Astrocyte (in vitro differentiated cells and primary cell): ENCODE data around the gene OR10Z1. TPM values are rescaled to one million over a fixed set of nuclear protein-coding genes. Genes with fewer than 3 reads are reported as not detected.

Experiments
- DNase-seq: peaks from one replicate; pipeline ENCODE4 v3.0.0-alpha.2; 2010; ENCODE audit warnings: low read depth
- FAIRE-seq: peaks from 2 replicates; lab custom pipeline; 2011; peaks lifted over from hg19 to GRCh38; lab: Jason Lieb, UNC
- H2AFZ ChIP-seq: 2 replicates; pipeline ENCODE4 v1.6.0; 2012; ENCODE audit warnings: low read depth, low read length, inconsistent platforms
- H3K27ac ChIP-seq: 2 replicates; pipeline ENCODE4 v1.5.1; 2011; ENCODE audit warnings: low read depth, low read length, inconsistent platforms
- H3K27me3 ChIP-seq: 2 replicates; pipeline ENCODE4 v1.6.0; 2011; ENCODE audit warnings: low read length, inconsistent platforms; ENCODE audit not compliant: insufficient read depth
- H3K36me3 ChIP-seq: 2 replicates; pipeline ENCODE4 v1.5.1; 2011; ENCODE audit warnings: low read length, inconsistent platforms; ENCODE audit not compliant: insufficient read depth
- H3K4me1 ChIP-seq: 2 replicates; pipeline ENCODE4 v1.5.1; 2011; ENCODE audit warnings: low read length, inconsistent platforms; ENCODE audit not compliant: insufficient read depth
- H3K4me2 ChIP-seq: 2 replicates; pipeline ENCODE4 v1.6.0; 2012; ENCODE audit warnings: low read length, inconsistent platforms
- H3K4me3 ChIP-seq: 2 replicates; pipeline ENCODE4 v1.5.1; 2011; ENCODE audit warnings: low read depth, mild to moderate bottlenecking, low read length, inconsistent platforms; ENCODE audit not compliant: insufficient read depth
- H3K79me2 ChIP-seq: 2 replicates; pipeline ENCODE4 v1.6.0; 2012; ENCODE audit warnings: mild to moderate bottlenecking, low read length, inconsistent platforms; ENCODE audit not compliant: insufficient read depth
- H3K9ac ChIP-seq: 2 replicates; pipeline ENCODE4 v1.6.0; 2012; ENCODE audit warnings: mild to moderate bottlenecking, low read length, inconsistent platforms
- H3K9me3 ChIP-seq: 2 replicates; pipeline ENCODE4 v1.5.1; 2012; ENCODE audit warnings: low read depth, mild to moderate bottlenecking, low read length, inconsistent platforms; ENCODE audit not compliant: insufficient read depth
- H4K20me1 ChIP-seq: 2 replicates; pipeline ENCODE4 v1.6.0; 2012; ENCODE audit warnings: low read length, inconsistent platforms; ENCODE audit not compliant: insufficient read depth
- H3K27ac Mint-ChIP-seq: one replicate; pipeline ENCODE4 v1.8.0; 2021; ENCODE audit warnings: mild to moderate bottlenecking, mixed read lengths; ENCODE audit not compliant: unreplicated experiment
- H3K27me3 Mint-ChIP-seq: one replicate; pipeline ENCODE4 v1.8.0; 2021; ENCODE audit warnings: low read depth, mixed read lengths; ENCODE audit not compliant: unreplicated experiment
- H3K36me3 Mint-ChIP-seq: one replicate; pipeline ENCODE4 v1.8.0; 2021; ENCODE audit warnings: low read depth, mixed read lengths; ENCODE audit not compliant: unreplicated experiment
- H3K4me1 Mint-ChIP-seq: one replicate; pipeline ENCODE4 v1.8.0; 2021; ENCODE audit warnings: low read depth, mixed read lengths; ENCODE audit not compliant: unreplicated experiment
- H3K4me3 Mint-ChIP-seq: one replicate; pipeline ENCODE4 v1.8.0; 2021; ENCODE audit warnings: mild to moderate bottlenecking, moderate library complexity, mixed read lengths; ENCODE audit not compliant: unreplicated experiment
- H3K9me3 Mint-ChIP-seq: one replicate; pipeline ENCODE4 v1.8.0; 2021; ENCODE audit warnings: mild to moderate bottlenecking, mixed read lengths; ENCODE audit not compliant: unreplicated experiment
- EZH2 ChIP-seq: IDR thresholded peaks from 2 replicates; pipeline ENCODE4 v1.6.1; 2012; ENCODE audit warnings: mild to moderate bottlenecking, low read length, inconsistent platforms; ENCODE audit not compliant: insufficient read depth
- total RNA-seq: library from RNA; stranded (reverse); gene quantifications from 2 replicates; pipeline ENCODE4 v1.2.1, GENCODE V29; 2021
- TF ChIP-seq, protein P1 (sequence below): IDR thresholded peaks from 2 replicates; pipeline ENCODE4 v1.5.1; 2011; ENCODE audit warnings: low read depth, mild to moderate bottlenecking, inconsistent platforms, low read length, moderate library complexity; ENCODE audit not compliant: insufficient read depth

The OR10Z1 gene
- total RNA-seq, 1 donor from 2014 or later = not detected

DNA sequence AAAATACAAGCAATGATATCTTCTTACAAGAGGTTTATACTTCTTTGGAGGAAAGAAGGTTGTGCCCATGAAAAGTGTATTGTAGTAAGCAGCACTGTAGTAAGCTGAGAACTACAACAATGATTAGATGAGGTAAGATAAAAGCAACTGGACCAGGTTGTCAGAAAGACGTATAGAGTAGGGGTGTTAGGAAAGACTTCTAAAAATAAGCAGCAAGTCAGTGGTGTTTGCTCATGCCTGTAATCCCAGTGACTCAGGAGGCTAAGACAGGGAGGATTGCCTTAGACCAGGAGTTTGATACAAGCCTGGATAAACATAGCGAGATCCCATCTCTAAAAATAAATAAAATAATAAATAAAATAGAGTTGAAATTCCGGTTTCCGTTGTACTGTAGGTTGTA, 21.1 kb upstream of the OR10Z1 start:
- Mint-ChIP-seq H3K27me3 (no peaks in the 10 kb centered on the region), H3K9me3 (peaks cover 5% of the 10 kb centered on the region), H3K27ac (no peak overlapping the region), H3K4me1 (peaks cover 12% of the 10 kb centered on the region), H3K4me3 (no peak overlapping the region), H3K36me3 (no peaks in the 10 kb centered on the region)
- TF ChIP-seq EZH2 = no peak
- TF ChIP-seq, protein P1, sequence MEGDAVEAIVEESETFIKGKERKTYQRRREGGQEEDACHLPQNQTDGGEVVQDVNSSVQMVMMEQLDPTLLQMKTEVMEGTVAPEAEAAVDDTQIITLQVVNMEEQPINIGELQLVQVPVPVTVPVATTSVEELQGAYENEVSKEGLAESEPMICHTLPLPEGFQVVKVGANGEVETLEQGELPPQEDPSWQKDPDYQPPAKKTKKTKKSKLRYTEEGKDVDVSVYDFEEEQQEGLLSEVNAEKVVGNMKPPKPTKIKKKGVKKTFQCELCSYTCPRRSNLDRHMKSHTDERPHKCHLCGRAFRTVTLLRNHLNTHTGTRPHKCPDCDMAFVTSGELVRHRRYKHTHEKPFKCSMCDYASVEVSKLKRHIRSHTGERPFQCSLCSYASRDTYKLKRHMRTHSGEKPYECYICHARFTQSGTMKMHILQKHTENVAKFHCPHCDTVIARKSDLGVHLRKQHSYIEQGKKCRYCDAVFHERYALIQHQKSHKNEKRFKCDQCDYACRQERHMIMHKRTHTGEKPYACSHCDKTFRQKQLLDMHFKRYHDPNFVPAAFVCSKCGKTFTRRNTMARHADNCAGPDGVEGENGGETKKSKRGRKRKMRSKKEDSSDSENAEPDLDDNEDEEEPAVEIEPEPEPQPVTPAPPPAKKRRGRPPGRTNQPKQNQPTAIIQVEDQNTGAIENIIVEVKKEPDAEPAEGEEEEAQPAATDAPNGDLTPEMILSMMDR = no peak
- Histone ChIP-seq H3K36me3 (no peaks in the 10 kb centered on the region), H3K27me3 (no peaks in the 10 kb centered on the region), H4K20me1 (no peaks in the 10 kb centered on the region), H3K4me2 (no peak overlapping the region), H3K9me3 (no peaks in the 10 kb centered on the region), H2AFZ (no peak overlapping the region), H3K27ac (no peak overlapping the region), H3K4me3 (no peak overlapping the region), H3K4me1 (no peaks in the 10 kb centered on the region), H3K79me2 (no peaks in the 10 kb centered on the region), H3K9ac (no peak overlapping the region)
- FAIRE-seq (no peak), DNase-seq (no peak)

DNA sequence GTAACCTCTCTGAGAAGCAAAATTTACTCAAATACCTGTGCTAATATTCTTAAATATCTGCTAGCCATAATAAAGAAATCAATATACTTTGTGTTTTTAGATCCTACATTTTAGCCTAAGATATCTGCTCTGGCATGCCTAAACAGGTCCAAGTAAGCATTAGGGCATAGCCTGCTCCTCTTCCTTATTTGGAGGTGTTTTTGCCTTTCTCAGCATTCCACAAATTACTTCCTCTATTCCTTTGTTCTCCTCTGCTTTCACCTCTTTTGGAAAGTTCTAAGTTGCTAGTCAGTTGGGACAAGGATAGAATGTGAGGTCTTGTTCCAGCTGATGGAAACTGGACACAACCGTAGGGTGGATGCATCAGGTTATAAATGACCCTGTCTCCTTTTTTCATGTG, 18.1 kb upstream of the OR10Z1 start:
- DNase-seq = no peak
- Histone ChIP-seq H3K9me3 (no peaks in the 10 kb centered on the region), H2AFZ (no peak overlapping the region), H3K79me2 (no peaks in the 10 kb centered on the region), H3K27me3 (no peaks in the 10 kb centered on the region), H3K4me2 (no peak overlapping the region), H3K27ac (no peak overlapping the region), H4K20me1 (no peaks in the 10 kb centered on the region), H3K4me1 (no peaks in the 10 kb centered on the region), H3K9ac (no peak overlapping the region), H3K4me3 (no peak overlapping the region), H3K36me3 (no peaks in the 10 kb centered on the region)
- H3K4me1 Mint-ChIP-seq = peaks cover 9% of the 10 kb centered on the region
- H3K36me3 Mint-ChIP-seq = no peaks in the 10 kb centered on the region
- no peak overlapping the region for H3K27ac Mint-ChIP-seq
- peaks cover 5% of the 10 kb centered on the region for H3K9me3 Mint-ChIP-seq
- FAIRE-seq = no peak
- TF ChIP-seq, protein P1 = no peak
- no peak for TF ChIP-seq EZH2
- H3K4me3 Mint-ChIP-seq = no peak overlapping the region
- H3K27me3 Mint-ChIP-seq = no peaks in the 10 kb centered on the region

DNA sequence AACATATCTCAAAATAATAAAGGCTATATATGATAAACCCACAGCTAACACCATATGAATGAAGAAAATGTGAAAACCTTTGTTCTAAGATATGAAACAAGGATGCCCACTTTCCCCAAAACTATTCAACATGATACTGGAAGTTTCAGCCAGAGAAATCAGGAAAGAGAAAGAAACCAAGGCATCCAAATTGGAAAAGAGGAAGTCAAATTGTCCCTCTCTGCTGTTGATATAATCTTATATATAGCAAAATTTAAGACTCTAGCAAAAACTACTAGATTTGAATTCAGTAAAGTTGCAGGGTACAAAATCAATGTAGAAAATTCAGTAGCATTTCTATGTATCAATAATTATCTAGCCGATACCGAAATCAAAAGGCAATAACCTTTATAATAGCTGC, 4.3 kb upstream of the OR10Z1 start:
- H3K4me3 ChIP-seq = no peak overlapping the region
- no peaks in the 10 kb centered on the region for H3K79me2 ChIP-seq
- no peaks in the 10 kb centered on the region for H3K36me3 ChIP-seq
- Mint-ChIP-seq H3K4me1 (no peaks in the 10 kb centered on the region), H3K27me3 (no peaks in the 10 kb centered on the region), H3K27ac (no peak overlapping the region), H3K4me3 (no peak overlapping the region), H3K36me3 (peaks cover 2% of the 10 kb centered on the region), H3K9me3 (peaks cover 4% of the 10 kb centered on the region)
- no peak for DNase-seq
- H2AFZ ChIP-seq = no peak overlapping the region
- no peak overlapping the region for H3K27ac ChIP-seq
- H3K9ac ChIP-seq = no peak overlapping the region
- H3K4me2 ChIP-seq = no peak overlapping the region
- peaks cover 3% of the 10 kb centered on the region for H3K9me3 ChIP-seq
- FAIRE-seq = no peak
- H4K20me1 ChIP-seq = no peaks in the 10 kb centered on the region
- H3K27me3 ChIP-seq = no peaks in the 10 kb centered on the region
- TF ChIP-seq EZH2 = no peak
- TF ChIP-seq, protein P1 = no peak
- H3K4me1 ChIP-seq = no peaks in the 10 kb centered on the region
